Measurements from ENCODE around the gene HSPA4.

The HSPA4 gene

GRCh38 chr5:133124891-133125290, 73.1 kb downstream of the HSPA4 start:
- Histone ChIP-seq H3K79me2 (ENCODE audit: low read length) (no peaks in the 10 kb centered on the region), H3K9me3 (ENCODE audit: insufficient read depth, low read length) (no peaks in the 10 kb centered on the region), H3K27ac (ENCODE audit: low read length) (no peak overlapping the region), H3K9ac (ENCODE audit: low read length) (no peak overlapping the region), H2AFZ (ENCODE audit: low read depth, low read length) (no peak overlapping the region), H3K4me1 (ENCODE audit: low read length) (peaks cover 14% of the 10 kb centered on the region), H3K4me3 (ENCODE audit: low read length) (no peak overlapping the region), H4K20me1 (ENCODE audit: insufficient read depth, low read length) (no peaks in the 10 kb centered on the region), H3K4me2 (ENCODE audit: low read length) (no peak overlapping the region), H3K27me3 (ENCODE audit: low read depth, low read length) (no peaks in the 10 kb centered on the region), H3K36me3 (replicated peaks; ENCODE audit: low read depth, low read length) (no peaks in the 10 kb centered on the region)
- TF ChIP-seq, protein P1, sequence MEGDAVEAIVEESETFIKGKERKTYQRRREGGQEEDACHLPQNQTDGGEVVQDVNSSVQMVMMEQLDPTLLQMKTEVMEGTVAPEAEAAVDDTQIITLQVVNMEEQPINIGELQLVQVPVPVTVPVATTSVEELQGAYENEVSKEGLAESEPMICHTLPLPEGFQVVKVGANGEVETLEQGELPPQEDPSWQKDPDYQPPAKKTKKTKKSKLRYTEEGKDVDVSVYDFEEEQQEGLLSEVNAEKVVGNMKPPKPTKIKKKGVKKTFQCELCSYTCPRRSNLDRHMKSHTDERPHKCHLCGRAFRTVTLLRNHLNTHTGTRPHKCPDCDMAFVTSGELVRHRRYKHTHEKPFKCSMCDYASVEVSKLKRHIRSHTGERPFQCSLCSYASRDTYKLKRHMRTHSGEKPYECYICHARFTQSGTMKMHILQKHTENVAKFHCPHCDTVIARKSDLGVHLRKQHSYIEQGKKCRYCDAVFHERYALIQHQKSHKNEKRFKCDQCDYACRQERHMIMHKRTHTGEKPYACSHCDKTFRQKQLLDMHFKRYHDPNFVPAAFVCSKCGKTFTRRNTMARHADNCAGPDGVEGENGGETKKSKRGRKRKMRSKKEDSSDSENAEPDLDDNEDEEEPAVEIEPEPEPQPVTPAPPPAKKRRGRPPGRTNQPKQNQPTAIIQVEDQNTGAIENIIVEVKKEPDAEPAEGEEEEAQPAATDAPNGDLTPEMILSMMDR (IDR thresholded peaks at IDR 0.05; ENCODE audit: low read depth, low read length): no peak
- TF ChIP-seq EZH2phosphoT487 (IDR thresholded peaks at IDR 0.05; ENCODE audit: low read depth): no peak

- Histone ChIP-seq H3K4me3 (ENCODE audit: low read length) (no peak overlapping the region), H2AFZ (ENCODE audit: low read depth, low read length) (no peak overlapping the region), H3K9ac (ENCODE audit: low read length) (no peak overlapping the region), H3K27me3 (ENCODE audit: low read depth, low read length) (no peaks in the 10 kb centered on the region), H3K4me2 (ENCODE audit: low read length) (no peak overlapping the region), H3K27ac (ENCODE audit: low read length) (no peak overlapping the region), H3K36me3 (replicated peaks; ENCODE audit: low read depth, low read length) (no peaks in the 10 kb centered on the region), H3K79me2 (ENCODE audit: low read length) (no peaks in the 10 kb centered on the region), H4K20me1 (ENCODE audit: insufficient read depth, low read length) (no peaks in the 10 kb centered on the region), H3K4me1 (ENCODE audit: low read length) (peaks cover 8% of the 10 kb centered on the region), H3K9me3 (ENCODE audit: insufficient read depth, low read length) (no peaks in the 10 kb centered on the region)
- TF ChIP-seq, protein P1 (IDR thresholded peaks at IDR 0.05; ENCODE audit: low read depth, low read length): no peak
- no peak for TF ChIP-seq EZH2phosphoT487 (IDR thresholded peaks at IDR 0.05; ENCODE audit: low read depth)
Measured at GRCh38 chr5:133128066-133128465, 76.3 kb downstream of the HSPA4 start.

- Histone ChIP-seq H2AFZ (ENCODE audit: low read depth, low read length) (no peak overlapping the region), H3K9me3 (ENCODE audit: insufficient read depth, low read length) (no peaks in the 10 kb centered on the region), H4K20me1 (ENCODE audit: insufficient read depth, low read length) (no peaks in the 10 kb centered on the region), H3K27ac (ENCODE audit: low read length) (no peak overlapping the region), H3K79me2 (ENCODE audit: low read length) (no peaks in the 10 kb centered on the region), H3K4me3 (ENCODE audit: low read length) (no peak overlapping the region), H3K4me2 (ENCODE audit: low read length) (no peak overlapping the region), H3K9ac (ENCODE audit: low read length) (no peak overlapping the region), H3K27me3 (ENCODE audit: low read depth, low read length) (no peaks in the 10 kb centered on the region), H3K36me3 (replicated peaks; ENCODE audit: low read depth, low read length) (no peaks in the 10 kb centered on the region), H3K4me1 (ENCODE audit: low read length) (no peaks in the 10 kb centered on the region)
- no peak for TF ChIP-seq EZH2phosphoT487 (IDR thresholded peaks at IDR 0.05; ENCODE audit: low read depth)
- TF ChIP-seq, protein P1 (IDR thresholded peaks at IDR 0.05; ENCODE audit: low read depth, low read length): no peak
Measured at GRCh38 chr5:133129289-133129688, 77.5 kb downstream of the HSPA4 start.

DNA sequence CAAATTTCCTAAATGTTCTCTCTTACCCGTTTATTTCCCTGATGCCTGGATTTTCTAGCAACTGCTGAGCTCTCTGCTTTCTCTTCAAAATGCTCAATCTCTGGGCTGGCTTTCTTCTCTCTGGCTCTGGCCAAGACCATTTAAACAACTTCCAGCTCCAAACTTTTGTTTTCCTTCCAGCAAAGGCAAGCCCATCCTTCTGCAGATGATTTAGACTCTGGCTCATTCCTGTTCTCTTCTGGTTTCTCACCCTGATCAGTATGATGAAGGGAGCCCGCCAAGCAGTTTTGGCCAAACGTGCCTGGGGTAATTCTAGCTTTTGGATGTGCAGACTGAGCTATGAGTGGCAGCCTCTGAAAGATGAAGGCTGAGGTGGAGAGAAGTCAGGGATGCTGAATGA, 78.1 kb downstream of the HSPA4 start:
- no peak overlapping the region for H3K4me2 ChIP-seq (ENCODE audit: low read length)
- no peak overlapping the region for H3K4me3 ChIP-seq (ENCODE audit: low read length)
- no peaks in the 10 kb centered on the region for H3K9me3 ChIP-seq (ENCODE audit: insufficient read depth, low read length)
- H3K4me1 ChIP-seq (ENCODE audit: low read length): no peaks in the 10 kb centered on the region
- H4K20me1 ChIP-seq (ENCODE audit: insufficient read depth, low read length): no peaks in the 10 kb centered on the region
- H3K36me3 ChIP-seq (replicated peaks; ENCODE audit: low read depth, low read length): no peaks in the 10 kb centered on the region
- H3K27me3 ChIP-seq (ENCODE audit: low read depth, low read length): no peaks in the 10 kb centered on the region
- no peak overlapping the region for H2AFZ ChIP-seq (ENCODE audit: low read depth, low read length)
- TF ChIP-seq, protein P1 (IDR thresholded peaks at IDR 0.05; ENCODE audit: low read depth, low read length): no peak
- no peak for TF ChIP-seq EZH2phosphoT487 (IDR thresholded peaks at IDR 0.05; ENCODE audit: low read depth)
- H3K79me2 ChIP-seq (ENCODE audit: low read length): no peaks in the 10 kb centered on the region
- no peak overlapping the region for H3K9ac ChIP-seq (ENCODE audit: low read length)
- no peak overlapping the region for H3K27ac ChIP-seq (ENCODE audit: low read length)
